C4-2B (cell line): ENCODE data around the gene CP.

Source experiments
- H3K27ac ChIP-seq: fragments of 450-650 bp; 2 replicates; pipeline ENCODE4 v1.5.1; 2017
- ZFX ChIP-seq: fragments of 450-650 bp; IDR thresholded peaks from 2 replicates; pipeline ENCODE4 v1.6.1; 2017
- TF ChIP-seq, protein P1 (sequence below): fragments of 450-650 bp; conservative IDR thresholded peaks from 2 replicates; pipeline ENCODE4 v1.5.1; 2017; ENCODE audit warnings: mild to moderate bottlenecking

The CP gene

DNA sequence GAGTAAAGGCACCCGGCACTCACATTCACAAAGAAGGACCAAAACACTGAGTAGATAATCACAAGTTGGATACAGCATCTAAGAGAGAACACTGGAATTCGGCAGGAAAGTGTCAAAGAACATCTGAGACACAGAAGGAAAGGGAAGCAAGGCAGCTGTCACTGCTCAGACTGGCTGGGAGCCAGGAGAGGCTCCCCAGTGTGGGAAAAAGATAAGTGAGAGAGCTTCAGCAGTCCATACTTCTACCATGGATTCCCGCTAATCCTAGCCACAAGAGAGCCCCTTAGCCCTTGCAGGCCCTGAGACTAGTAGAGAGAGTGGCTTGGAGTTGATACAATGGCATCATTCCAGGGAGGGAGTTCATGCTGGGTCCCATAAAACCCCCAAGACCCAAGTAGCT, 36.7 kb upstream of the CP start:
- TF ChIP-seq, protein P1, sequence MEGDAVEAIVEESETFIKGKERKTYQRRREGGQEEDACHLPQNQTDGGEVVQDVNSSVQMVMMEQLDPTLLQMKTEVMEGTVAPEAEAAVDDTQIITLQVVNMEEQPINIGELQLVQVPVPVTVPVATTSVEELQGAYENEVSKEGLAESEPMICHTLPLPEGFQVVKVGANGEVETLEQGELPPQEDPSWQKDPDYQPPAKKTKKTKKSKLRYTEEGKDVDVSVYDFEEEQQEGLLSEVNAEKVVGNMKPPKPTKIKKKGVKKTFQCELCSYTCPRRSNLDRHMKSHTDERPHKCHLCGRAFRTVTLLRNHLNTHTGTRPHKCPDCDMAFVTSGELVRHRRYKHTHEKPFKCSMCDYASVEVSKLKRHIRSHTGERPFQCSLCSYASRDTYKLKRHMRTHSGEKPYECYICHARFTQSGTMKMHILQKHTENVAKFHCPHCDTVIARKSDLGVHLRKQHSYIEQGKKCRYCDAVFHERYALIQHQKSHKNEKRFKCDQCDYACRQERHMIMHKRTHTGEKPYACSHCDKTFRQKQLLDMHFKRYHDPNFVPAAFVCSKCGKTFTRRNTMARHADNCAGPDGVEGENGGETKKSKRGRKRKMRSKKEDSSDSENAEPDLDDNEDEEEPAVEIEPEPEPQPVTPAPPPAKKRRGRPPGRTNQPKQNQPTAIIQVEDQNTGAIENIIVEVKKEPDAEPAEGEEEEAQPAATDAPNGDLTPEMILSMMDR, result no peak
- TF ChIP-seq ZFX, result no peak
- H3K27ac ChIP-seq, result no peak overlapping the region

DNA sequence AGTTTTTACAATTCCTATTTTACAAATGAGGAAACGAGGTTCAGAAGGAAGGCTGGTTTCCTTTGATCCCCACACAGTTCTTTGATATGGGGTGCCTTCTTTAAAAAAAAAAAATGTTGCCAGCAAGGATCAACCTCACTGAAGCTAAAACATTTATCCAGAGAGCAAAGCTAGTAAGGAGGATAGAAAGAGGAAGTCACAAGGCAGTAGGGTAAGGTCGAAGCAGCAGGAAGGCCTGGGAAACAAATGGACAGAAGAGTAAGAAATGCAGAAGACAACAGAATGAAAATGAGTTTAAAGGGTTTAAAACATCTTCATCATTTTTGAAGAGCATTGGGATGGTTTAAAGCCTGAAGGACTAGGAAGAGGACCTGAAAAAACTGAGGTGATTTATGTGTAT, 30.6 kb upstream of the CP start:
- H3K27ac ChIP-seq, result no peak overlapping the region
- TF ChIP-seq ZFX, result no peak

DNA sequence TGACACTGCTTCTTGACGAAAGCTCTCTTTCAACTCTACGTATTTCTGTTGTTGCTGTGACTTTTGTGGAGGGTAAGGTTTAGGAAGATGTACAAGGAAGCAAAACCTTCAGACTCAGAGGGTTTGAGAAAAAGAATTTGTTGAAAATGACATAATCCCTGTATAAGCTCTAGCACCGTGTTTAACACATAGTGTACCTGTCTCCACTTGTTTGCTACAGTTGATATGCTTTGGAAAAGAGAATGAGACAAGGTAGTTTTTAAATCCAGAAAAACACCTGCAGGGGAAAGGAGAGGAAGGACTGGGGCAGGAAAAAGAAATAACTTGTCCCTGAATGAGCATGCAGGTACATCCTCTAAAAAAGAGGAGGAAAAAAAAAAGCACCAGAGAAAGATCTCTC, 29.6 kb upstream of the CP start:
- no peak overlapping the region for H3K27ac ChIP-seq
- no peak for TF ChIP-seq ZFX
- TF ChIP-seq, protein P1, result no peak

DNA sequence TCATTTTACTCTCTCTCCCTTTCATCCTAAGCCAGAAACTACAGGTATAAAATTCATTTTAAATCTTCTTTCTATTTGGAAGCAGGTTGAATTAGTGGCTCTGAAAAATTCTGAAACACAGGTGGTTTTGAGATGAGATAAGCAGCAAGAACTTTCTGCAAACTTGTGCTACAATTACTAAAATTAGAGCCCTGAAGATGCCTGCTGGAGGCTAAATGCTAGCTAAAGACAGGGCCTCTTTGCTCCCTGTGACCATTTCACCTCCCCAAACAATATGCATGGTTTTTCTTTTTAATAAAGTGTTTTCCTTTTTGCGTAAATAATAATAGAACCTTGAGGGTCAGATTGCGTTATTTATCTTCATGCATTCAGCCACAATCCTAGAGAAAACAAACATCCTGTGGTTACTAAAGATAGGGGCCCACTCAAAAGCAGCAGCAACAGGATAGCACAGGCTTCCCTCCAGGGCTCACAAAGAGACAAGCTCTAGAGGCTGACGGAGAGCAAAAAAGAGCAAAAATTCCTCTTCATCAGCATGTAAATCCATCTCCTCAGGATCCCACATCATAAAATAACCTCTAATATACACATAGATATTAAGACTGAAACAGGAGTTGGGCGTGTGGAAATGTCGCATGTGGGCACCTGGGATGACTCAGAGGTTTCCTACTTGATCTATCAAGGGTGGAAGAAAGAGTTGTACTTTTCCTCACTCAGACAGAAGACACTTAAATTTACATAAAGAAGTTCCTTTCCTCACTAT, 26.5 kb upstream of the CP start:
- no peak overlapping the region; the same call in 1 of the 2 replicates for H3K27ac ChIP-seq
- TF ChIP-seq, protein P1, result no peak
- no peak for TF ChIP-seq ZFX

DNA sequence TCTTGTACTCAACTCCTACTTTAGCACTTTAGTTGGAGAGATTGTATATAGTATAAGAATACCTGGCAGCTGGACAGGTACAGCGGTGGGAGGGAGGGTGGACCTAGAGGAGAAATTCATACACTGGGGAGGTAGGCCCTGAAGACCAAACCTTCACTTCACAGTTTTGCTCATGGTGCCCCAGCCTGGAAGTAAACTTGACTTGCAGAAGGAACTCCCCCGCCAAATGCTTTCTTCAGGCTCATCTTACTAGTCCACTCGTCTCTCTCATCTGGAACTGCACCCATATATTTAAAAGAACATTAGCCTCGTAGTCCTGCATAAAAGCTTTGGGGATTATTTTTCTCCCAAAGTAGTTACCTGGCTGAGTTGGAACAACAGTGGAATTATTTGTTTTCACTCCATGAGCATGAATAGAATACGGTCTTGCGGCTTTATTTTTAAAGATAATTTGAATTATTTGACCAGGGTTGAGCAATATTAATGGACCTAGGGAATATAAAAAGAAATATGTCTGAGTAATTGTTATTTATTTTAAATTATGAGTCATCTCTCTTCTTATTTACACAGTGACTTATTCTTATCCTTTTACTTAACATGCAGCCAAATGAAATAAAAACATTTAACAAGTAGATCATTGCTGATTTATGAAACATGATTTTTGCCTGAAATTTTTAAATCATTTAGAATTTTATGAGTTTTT, 25.5 kb upstream of the CP start:
- peak overlapping the region; percentile 48; the same call in 1 of the 2 replicates for H3K27ac ChIP-seq
- no peak for TF ChIP-seq ZFX
- TF ChIP-seq, protein P1, result no peak

DNA sequence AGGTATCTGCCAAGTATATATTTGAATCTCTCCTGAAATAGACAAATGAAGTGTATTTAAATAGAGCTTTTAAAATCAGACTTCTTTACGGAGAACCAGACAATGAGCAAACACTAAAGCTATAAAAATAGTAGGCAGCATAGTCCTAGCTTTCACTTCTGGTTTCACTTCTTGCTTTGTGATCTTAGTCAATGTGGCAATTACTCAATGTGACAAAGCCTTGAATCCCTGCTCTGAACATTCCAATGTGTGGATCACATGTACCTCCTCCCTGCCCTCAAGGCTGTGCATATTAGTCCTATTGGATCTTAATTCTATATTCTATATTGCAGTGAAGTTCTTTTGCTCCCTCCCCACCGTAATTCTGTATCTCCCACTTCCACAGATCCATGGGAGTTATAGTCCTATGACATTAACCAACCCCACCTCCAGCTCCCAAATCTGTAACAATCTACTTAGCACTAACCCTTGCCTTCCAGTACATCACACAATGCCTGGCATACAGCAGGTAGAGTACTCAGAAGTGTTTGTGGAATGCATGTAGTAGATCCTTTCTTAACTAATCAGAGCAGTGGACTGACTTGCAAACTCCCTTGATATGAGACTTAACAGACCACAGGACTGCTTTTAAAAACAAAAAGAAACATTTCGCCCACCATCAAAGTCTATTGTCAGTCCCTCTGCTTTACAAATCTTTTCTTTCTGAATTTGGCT, 24.3 kb upstream of the CP start:
- TF ChIP-seq ZFX, result no peak
- TF ChIP-seq, protein P1, result no peak
- no peak overlapping the region for H3K27ac ChIP-seq

DNA sequence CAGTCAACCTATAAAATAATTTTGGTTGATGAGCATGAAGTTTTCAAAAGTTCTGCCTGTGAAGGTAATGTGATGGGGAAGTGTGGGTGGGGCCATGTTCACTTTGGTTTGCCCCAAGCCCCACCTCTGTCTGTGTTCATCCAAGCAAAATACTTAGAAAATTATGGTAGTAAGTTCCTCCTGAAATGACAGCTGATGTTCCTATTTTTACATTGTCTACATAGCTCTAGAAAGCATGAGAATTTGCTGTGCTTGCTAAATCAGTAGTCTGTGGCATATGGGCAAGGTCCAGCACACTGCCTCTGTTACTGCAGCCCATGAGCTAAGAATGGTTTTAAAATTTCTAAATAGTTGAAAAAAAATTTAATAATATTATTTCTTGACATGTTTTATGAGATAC, 21.9 kb upstream of the CP start:
- no peak overlapping the region for H3K27ac ChIP-seq
- no peak for TF ChIP-seq ZFX
- TF ChIP-seq, protein P1, result no peak
